Nucleus accumbens (tissue), 56 donors: Measurements from ENCODE around the gene RFX4.
"Not testable (repeated sequence)": the region's sequence is repeated elsewhere in the genome, so short reads cannot be mapped to it uniquely, and the experiment has no call there.

ENCODE experiments used
- DNase-seq, 56 donors: peaks; one replicate each; lab custom pipeline; 2025; lab: John Stamatoyannopoulos, UW

Gene RFX4

GRCh38 chr12:106720696-106721095 lies 137.9 kb downstream of the RFX4 start:
- no peak for DNase-seq

- DNase-seq: no peak
Measured at GRCh38 chr12:106721915-106722314, 139.1 kb downstream of the RFX4 start.

- DNase-seq: no peak
Measured at GRCh38 chr12:106722837-106723236, 140.0 kb downstream of the RFX4 start.

- no peak for DNase-seq
Measured at GRCh38 chr12:106723416-106723815, 140.6 kb downstream of the RFX4 start.

- DNase-seq: no peak
Measured at GRCh38 chr12:106724116-106724515, 141.3 kb downstream of the RFX4 start.

- DNase-seq: no peak
Measured at GRCh38 chr12:106724934-106725333, 142.1 kb downstream of the RFX4 start.

GRCh38 chr12:106726603-106727202 lies 143.9 kb downstream of the RFX4 start:
- DNase-seq: not testable (repeated sequence)

GRCh38 chr12:106729611-106730010 lies 146.8 kb downstream of the RFX4 start:
- no peak for DNase-seq

GRCh38 chr12:106732890-106733289 lies 150.1 kb downstream of the RFX4 start:
- DNase-seq: no peak

GRCh38 chr12:106733660-106734059 lies 150.9 kb downstream of the RFX4 start:
- no peak for DNase-seq

- DNase-seq: no peak
Measured at GRCh38 chr12:106736051-106736957, 153.5 kb downstream of the RFX4 start.

GRCh38 chr12:106739318-106739717 lies 156.5 kb downstream of the RFX4 start:
- no peak for DNase-seq

- DNase-seq: no peak
Measured at GRCh38 chr12:106739815-106740530, 157.2 kb downstream of the RFX4 start.

GRCh38 chr12:106740818-106741217 lies 158.0 kb downstream of the RFX4 start:
- no peak for DNase-seq

- no peak for DNase-seq
Measured at GRCh38 chr12:106741247-106741646, 158.4 kb downstream of the RFX4 start.

GRCh38 chr12:106743270-106743988 lies 160.6 kb downstream of the RFX4 start:
- DNase-seq: no peak

- DNase-seq: no peak
Measured at GRCh38 chr12:106744600-106744999, 161.8 kb downstream of the RFX4 start.

- DNase-seq: peak in 1 of 56 donors; percentile 3
Measured at GRCh38 chr12:106745181-106745745, 162.5 kb downstream of the RFX4 start.

GRCh38 chr12:106747973-106748436 lies 165.2 kb downstream of the RFX4 start:
- DNase-seq: no peak

- no peak for DNase-seq
Measured at GRCh38 chr12:106750524-106750923, 167.7 kb downstream of the RFX4 start.
